Stimulated activated CD4-positive, alpha-beta T cell treated with anti-CD3 and anti-CD28 coated beads, TNF-alpha, amount 100 ng/mL, for 48 hours (primary cell): ENCODE results near the gene OAS2.
"Not testable (repeated sequence)": the region's sequence is repeated elsewhere in the genome, so short reads cannot be mapped to it uniquely, and the experiment has no call there.

Source experiments
- DNase-seq, 3 donors: peaks; one replicate each; pipeline ENCODE4 v3.0.0-alpha.2; 2020; ENCODE audit warnings: low read depth in 3 of 3

OAS2 gene

DNA sequence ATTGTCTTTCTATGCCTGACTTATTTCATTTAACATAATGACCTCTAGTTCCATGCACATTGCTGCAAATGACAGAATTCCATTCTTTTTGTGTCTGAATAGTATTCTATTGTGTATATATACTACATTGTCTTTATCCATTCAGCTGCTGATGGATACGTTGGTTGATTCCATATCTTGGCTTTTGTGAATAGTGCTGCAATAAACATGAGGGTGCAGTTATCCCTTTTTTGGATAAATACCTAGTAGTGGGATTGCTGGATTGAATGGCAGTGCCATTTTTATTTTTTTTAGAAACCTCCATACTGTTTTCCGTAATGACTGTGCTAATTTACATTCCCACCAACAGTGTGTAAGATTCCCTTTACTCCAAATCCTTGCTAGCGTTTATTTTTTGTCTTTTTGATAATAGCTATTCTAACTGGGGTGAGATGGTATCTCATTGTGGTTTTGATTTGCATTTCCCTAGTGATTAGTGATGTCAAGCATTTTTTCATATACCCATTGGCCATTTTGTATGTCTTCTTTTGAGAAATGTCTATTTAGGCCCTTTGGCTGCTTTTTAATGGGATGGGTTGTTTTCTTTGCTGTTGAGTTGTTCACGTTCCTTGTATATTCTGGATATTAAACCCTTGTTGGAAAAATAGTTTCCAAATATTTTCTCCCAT lies 2.3 kb downstream of the OAS2 start:
- DNase-seq: no peak

DNA sequence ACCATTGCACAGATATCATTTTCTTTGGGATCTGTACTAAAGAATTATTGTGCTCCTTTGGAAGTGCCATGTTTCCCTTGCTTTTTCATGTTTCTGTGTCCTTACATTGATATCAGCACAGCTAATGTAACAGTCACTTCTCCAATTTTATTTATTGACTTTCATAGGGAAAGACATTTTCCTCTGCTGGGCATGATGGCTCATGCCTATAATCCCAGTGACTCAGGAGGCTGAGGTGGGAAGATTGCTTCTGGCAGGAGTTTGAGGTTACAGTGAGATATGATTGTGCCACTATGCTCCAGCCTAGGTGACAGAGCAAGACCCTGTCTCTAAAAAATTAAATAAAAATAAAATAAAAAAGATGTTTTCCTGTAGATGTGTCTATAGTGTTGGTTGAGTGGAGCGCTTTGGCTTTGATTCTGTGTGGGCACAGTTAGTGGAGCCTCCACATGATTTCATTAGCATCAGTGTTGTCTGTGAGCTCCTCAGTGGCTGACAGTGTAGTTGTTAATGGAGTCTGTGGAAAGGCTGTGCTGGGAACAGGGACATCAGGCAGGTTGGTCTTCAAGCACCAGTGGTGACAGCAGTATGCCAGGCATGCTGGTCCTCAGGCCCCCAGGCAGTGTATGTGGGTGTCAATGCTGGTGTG lies 7.4 kb downstream of the OAS2 start:
- no peak for DNase-seq

DNA sequence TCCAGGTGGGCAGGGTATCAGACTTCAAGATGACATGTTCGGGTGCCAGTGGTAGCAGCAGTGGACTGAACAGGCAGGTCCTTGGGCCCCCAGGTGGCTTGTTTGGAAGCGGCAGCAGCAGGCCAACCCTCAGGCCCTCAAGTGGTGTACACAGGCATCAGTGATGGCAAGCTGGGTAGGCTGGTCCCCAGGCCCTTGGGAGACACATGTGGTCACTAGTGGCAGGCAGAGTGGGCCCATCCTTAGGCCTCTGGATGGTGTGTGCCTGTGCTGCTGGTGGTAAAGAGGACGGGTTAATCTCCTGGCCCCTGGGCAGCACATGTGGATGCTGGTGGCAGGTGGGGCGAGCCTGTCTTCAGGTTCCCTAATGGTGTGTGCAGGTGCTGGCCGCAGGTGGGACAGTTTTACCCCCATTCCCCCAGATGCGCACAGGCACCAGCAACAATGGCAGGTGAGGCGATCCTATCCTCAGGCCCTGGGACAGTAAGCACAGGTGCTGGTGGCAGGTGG lies 8.0 kb downstream of the OAS2 start:
- no peak for DNase-seq

DNA sequence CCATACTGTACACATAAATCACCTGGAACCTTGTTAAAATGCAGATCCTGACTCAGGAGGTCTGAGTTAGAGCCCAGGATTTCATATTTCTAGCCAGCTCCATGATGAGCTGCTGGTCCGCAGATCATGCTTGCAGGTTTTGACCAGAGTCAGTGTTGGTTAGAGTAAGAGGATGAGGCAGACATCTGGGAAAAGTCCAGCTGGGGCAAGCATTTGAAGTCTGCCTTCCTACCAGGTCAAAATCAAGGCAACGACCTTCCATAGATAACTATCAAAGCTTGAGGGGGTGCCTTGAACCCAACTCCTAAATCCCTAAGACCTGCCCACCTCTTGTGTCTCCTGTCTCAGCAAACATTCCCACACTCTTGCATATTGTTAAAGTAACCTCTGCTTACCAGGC lies 9.2 kb downstream of the OAS2 start:
- no peak for DNase-seq

DNA sequence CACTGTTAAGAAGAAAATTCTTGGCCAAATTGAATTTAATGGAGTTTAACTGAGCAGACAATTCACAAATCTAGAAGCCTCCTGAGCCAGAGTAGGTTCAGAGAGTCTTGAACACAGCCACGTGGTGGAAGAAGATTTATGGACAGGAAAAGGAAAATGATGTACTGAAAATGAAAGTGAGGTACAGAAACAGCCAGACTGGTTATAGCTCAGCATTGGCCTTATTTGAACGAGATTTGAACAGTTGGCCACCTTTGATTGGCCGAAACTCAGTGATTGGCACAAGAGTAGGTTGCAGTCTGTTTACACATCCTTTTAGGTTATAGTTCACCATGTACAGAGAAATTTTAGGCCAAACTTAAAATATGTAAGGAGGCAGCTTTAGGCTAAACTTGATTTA lies 9.9 kb downstream of the OAS2 start:
- peak in 1 of 3 donors; percentile 7 for DNase-seq

DNA sequence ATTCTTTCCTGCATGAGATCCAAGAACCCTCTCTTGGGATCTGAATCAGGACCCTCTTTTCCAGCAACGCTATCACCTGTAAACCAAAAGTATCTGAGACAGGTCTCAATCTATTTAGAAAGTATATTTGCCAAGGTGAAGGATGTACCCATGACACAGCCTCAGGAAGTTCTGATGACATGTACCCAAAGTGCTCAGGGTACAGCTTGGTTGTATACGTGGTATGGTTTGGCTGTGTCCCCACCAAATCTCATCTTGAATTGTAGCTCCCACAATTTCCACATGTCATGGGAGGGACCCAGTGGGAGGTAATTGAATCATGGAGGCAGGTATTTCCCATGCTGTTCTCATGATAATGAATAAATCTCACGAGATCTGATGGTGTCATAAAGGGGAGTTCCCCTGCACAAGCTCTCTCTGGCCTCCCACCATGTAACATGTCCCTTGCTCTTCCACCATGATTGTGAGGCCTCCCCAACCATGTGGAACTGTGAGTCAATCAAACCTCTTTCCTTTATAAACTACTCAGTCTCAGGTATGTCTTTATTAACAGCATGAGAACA lies 10.6 kb downstream of the OAS2 start:
- not testable (repeated sequence) for DNase-seq

DNA sequence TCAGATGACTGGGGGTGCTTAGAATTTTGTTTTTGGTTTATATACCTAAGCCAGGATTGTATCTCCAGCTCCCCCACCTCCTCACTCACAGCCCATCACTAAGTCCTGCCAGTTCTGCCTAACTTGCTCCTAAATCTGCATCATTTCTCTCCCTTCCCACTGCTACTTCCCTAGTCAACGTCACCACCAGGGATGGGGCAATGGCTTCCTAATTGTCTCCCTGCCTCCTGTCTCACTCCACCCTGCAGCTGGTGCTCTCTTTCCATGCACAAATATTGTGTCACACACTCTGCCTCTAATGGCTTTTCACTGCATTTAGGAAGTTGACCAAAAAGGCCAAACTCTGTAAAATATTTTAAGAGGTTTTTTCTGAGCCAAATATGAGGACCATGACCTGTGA lies 11.5 kb downstream of the OAS2 start:
- DNase-seq: no peak

DNA sequence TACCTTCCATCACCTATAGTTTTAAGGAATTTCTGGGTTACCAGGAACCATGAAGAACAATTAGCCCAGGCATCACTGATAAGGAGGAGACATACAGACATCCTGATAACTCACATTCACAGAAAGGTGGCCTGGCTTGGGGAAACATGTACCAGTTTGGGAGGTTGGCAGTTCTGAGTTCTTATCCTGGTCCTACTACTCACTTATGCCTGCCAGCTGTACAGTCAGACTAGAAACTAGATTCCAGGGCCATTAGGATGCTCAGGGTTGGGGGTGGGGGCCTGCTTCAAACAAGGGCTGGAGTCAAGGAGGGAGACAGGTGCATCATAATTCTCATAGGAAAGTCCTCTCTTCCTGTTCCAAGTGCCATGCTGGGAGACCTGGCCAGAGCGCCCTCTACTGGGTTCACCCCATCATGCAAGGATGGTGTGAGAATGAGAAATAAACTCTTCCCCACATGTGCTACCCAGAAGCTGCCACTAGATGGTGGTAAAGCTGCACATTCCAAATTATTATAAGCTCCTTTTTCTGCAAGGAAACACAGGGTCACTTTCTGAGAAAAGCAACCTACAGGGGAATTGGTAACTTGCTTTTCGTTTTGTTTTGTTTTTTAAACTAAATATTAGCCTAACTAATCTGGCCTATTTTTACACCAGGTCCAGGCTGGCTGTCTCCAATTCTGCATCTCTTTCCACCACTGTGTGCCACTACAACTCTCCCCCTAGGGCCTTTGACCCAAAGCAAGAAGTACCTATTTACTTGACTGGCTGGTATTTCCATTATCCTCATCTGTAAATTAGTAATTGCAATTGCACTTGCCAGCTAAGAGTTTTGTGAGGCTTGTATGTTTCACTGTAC lies 14.5 kb downstream of the OAS2 start:
- peak; percentile 40 to 60 (median 52) for DNase-seq

DNA sequence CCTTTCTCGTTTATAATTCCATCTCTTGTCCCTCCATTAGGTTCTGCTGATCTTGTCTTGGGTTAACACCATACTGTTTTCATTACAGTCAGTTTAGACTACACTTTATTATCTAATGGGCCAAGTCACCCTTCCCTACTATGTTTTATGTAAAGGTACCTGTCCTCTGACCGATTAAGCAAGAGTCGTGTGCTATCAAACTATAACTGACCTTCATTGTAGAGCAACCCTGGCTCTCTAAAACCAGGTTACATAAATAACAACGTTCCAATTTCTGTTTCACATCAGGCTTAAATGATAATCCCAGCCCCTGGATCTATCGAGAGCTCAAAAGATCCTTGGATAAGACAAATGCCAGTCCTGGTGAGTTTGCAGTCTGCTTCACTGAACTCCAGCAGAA lies 16.7 kb downstream of the OAS2 start:
- DNase-seq: no peak

DNA sequence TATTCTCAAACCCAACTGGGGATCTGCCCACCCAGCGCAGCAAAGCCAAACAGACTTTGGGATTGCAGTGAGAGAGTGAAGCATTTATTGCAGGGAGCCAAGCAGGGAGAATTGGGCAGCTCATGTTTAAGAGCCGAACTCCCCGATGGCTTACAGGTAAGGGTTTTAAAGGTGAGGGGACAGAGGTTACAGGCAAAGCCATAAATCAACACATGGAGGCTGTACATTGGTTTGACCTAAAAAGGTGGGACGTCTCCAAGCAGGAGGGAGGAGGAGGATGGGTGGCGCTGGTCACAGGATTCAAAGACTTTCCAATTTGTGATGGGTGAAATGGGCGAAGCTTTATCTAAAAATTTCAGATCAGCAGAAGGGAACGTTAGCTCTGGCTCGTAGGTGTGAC lies 18.2 kb downstream of the OAS2 start:
- no peak for DNase-seq

DNA sequence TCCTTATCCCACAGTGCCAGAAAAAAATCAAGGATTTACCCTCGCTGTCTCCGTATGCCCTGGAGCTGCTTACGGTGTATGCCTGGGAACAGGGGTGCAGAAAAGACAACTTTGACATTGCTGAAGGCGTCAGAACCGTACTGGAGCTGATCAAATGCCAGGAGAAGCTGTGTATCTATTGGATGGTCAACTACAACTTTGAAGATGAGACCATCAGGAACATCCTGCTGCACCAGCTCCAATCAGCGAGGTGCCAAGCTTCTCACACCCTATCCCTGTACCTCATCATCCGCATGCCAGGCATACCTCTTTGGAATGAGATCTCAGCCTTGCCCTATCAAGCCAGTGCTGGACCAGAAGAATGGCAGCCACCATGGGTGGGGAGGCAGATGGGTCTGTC lies 19.2 kb downstream of the OAS2 start:
- DNase-seq: no peak

DNA sequence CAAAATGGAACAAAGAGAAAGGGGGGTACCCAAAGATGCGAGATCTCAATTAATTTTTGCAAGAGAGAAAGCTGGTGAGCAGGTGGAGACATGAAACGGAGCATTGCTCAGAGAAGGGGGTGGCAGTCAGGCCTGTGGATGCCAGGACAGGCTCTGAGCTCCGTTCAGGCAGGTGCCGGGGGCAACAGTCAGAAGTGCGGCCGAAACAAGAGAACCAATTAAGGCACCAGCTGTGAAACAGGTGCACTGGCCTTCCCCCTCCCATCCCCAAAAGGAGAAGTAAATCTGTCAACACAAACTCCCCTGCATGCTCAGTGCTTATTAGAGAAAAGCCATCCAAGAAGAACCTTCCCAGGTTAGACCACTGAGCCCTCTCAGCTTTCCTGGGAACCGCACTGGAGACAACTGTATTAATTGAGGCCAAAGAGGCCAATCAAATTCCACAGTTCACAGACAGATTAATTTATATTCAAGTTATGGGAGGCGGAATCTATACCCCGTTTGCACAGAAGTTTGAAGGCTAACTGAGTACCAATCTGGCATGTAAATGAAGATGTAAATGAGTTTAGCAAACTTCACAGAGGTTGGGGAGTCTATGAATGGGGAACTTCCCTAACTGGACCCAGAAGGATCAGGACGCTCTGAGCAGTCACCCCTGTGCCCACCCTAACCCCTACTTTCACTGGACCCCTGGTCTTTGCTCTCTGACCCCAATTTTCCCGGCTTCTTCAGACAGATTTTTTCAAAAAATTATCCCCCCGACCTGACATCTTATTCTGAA lies 20.9 kb downstream of the OAS2 start:
- DNase-seq: no peak

DNA sequence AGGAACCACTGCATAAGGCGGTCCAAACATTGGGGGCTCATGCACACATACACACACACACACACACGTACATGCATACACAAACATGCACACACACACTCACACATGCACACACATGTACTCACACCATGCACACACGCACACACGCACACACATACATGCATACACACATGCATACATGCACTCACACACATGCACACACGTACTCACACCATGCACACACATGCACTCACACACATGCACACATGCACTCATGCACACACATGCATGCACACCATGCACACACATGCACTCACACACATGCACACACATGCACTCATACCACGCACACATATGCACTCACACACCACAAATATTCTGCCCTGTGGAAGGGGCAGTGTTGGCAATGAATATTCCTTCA lies 22.1 kb downstream of the OAS2 start:
- DNase-seq: no peak

DNA sequence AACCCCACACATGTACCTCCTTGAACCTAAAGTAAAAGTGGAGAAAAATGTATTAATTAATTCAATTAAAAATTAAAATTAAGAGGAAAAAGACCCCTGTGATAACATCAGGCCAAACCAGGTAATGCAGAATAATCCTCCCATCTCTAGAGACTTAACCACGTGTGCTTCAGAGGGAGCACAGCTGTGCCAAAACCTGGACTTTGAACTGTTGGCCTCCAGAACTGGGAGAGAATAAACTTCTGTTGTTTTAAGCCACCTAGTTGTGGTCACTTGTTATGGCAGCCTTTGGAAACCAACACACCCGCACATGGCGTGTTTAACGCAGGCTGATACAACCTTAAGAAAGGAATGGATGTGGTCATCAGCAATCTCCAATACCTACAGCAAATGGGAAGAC lies 23.8 kb downstream of the OAS2 start:
- no peak for DNase-seq

DNA sequence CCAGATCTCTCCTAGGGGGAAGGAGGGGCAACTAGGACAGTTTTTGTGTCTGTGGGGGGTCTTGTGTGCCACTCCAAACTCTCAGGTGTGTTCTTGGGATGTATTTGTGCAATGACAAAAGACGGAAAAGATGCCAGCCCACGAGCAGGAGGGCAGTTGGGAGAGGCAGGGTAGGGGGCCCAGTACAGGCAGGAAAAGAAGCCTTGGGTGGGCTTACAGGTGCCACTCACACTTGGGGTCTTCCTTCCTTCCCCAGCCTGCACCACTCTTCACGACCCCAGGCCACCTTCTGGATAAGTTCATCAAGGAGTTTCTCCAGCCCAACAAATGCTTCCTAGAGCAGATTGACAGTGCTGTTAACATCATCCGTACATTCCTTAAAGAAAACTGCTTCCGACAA lies 24.4 kb downstream of the OAS2 start:
- no peak for DNase-seq

DNA sequence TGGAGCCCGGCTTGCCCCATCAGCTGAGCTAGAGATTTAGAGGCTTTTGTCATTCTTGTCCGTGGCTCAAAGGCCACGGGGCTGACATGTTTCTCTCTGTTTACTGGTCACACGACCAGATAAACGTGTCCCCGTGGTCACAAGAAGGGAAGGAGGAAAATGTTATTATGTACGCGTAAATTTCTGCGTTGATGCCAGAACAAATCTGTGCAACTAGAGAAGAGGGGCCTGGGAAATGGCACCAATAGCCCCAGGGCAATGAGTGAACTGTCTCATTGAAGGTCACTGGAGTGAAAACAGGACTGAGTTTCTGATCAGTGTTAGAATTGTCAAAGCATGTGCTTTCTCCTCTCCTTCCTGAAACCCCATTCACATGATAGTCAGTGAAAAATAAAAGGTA lies 25.3 kb downstream of the OAS2 start:
- DNase-seq: no peak

DNA sequence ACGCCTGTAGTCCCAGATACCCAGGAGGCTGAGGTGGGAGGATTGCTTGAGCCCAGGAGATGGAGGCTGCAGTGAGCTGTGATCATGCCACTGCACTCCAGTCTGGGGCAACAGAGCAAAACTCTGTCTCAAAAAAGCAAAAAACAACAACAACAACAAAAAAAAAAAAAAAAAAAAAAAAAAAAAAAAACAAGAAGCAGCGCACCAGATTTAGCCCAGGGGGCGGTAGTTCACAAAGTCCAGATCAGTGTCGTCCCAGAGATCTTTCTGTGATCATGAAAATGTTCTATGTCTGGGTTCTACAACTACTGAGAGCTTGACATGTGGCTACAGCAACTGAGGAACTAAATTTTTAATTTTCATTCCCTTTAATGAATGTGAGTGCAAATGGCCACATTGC lies 27.4 kb downstream of the OAS2 start:
- DNase-seq: no peak

DNA sequence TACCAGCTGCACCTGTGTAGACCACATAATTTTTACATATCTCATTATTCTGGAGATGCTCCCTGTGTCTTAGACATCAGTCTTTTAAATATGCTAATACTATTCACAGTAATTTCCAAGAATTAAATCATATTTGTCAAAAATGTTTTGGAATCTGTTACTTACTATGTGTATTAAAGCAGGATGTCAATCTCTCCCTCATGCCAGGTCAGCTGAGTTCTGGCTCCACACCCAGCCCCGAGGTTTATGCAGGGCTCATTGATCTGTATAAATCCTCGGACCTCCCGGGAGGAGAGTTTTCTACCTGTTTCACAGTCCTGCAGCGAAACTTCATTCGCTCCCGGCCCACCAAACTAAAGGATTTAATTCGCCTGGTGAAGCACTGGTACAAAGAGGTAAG lies 27.9 kb downstream of the OAS2 start:
- no peak for DNase-seq

DNA sequence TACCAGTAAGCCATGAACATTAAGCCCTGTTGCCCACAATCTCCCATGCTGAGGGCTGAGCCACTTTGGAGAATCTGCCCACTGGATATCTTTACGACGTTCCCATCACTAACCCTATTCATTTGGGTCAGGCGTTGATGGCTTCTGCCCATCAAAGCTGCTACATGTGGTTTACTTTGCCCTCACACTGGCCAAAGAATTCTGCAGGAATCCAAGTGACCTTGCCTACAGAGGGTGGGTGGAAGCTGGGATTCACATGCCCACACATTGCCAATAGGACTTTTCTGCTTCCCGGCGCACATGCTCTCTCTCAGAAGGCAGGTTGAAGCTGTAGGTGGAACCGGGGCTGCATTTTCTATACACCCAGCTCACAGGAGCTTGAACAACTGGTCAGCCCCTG lies 28.3 kb downstream of the OAS2 start:
- no peak for DNase-seq

DNA sequence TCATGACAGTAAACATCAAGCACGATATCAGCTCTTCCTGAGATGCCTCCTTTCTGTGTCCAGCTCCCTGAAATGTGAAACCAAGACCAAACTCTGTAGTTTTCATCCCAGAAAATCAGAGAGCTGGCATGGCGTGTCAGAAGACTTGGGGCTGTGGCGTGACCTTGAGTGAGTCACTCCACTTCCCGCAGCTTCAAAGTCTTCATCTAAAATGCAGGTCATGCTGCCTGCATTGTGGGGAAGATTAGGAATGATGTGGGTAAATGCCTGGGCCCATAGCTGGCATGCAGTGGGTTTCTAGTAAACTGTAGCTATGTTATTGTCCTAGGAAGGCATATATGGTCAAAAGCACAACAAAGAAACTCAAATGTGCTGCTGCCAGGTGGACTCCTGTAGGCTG lies 28.8 kb downstream of the OAS2 start:
- no peak for DNase-seq

DNA sequence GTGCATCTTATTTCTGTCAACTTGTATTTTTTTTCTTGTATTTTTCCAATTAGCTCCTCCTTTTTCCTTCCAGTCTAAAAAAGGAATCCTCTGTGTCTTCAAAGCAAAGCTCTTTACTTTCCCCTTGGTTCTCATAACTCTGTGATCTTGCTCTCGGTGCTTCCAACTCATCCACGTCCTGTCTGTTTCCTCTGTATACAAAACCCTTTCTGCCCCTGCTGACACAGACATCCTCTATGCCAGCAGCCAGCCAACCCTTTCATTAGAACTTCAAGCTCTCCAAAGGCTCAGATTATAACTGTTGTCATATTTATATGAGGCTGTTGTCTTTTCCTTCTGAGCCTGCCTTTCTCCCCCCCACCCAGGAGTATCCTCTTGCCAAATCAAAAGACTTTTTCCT lies 32.4 kb downstream of the OAS2 start:
- DNase-seq: no peak

DNA sequence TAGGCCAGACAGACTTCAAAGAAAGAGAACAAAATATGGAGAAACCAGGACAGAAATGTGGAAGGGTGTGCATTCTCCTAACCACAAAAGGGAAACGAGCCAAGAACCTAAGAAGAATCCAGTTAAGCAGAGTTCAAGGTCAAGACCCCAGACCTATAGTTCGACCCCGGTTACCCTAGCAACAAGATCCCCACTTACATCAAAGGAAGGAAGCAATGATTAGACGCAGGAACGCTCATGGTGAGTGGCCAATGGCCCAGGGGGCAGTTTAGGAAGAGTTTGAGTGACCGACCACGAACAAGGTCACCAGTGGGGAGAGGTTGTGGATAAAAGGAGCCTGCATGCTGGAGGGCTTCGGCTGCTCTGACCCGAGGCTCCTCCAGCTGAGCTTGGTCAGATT lies 36.2 kb downstream of the OAS2 start:
- no peak for DNase-seq
